ENCODE measurements around the gene DHRS12.

Gene DHRS12

DNA sequence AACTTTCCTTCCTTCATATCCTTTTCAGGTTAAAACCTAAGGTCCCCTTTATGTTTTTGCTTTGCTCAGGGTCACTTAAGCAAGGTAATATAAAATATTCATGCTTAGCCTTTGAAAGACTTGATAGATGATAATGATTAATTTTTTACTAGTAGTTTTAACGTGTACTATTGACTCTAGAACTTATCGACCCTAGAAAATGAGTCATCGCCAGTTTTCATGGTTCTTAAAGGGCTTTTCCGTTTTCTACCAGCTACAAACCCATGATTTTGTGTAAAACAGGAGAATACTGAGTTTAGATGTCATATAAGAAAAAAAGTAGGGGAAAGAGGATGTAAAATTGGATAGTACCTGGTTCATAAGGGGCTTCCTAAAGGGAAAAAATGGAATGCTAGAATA lies 75.7 kb downstream of the DHRS12 start:
- Mint-ChIP-seq H3K27me3 (no peaks in the 10 kb centered on the region), H3K9me3 (no peaks in the 10 kb centered on the region), H3K4me1 (ENCODE audit: low read depth) (peaks cover under 1% of the 10 kb centered on the region), H3K4me3 (no peak overlapping the region), H3K36me3 (ENCODE audit: low read depth) (peaks cover 19% of the 10 kb centered on the region), H3K27ac (no peak overlapping the region)

DNA sequence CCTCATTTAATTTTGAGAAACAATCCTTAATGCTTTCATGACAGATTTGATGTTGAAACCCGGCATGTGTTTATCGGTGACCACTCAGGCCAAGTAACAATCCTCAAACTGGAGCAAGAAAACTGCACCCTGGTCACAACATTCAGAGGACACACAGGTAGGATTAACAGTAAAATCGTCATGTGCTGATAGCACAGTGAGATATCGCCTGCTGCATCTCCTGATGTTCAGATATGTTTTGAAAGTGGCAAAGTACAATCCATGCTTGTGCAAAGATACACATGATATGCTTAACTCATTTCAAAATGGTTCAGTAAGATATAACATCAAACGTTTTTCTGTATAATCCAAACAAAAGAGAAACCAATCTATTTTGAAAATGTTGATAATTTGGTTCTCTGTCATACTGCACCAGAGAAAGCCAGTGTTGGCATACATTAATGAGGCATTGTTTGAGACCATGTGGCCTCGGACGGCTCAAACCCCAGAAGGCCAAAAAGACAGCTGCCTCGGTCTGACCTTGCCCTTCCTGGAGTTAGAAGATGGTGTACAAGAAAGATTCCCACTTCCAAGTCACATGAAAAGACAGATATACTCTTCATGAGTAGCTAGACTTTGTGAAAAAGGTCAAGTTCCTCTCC lies 76.2 kb downstream of the DHRS12 start:
- H3K36me3 Mint-ChIP-seq (ENCODE audit: low read depth) = peaks cover 19% of the 10 kb centered on the region

DNA sequence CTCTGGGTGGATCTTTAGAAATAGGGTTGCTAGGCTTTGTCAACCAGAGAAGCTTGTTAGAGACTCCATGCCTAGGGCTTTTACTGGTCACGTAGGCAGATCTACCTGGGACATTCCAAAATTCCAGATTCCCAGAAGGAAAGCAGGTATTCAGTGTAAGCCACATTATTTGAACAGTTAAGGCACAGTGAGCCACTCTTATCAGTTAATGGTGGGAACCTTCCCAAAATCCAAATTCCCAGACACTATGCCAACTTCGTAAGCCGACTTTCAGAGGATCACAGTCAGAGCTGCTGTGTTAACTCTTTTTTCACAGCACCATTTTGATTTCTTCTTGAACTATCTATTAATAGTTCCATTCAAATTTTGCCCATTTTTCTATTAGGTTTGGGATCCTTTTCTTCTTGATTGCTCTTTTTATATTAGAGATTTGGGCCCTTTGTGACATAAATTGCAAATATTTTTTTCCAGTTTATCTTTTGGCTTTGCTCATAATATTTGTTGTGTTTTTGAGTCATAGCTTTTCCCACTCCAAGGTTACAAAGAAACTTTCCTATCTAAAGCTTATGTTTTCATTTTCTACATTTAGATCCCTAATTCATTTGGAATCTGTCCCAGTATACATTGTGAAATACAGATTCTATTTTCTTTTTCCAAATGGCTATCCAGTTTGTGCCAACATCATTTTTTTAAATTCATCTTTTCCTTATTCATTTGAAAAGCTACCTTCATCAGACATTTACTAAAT lies 77.3 kb downstream of the DHRS12 start:
- Mint-ChIP-seq H3K27me3 (no peaks in the 10 kb centered on the region), H3K9me3 (no peaks in the 10 kb centered on the region), H3K4me1 (ENCODE audit: low read depth) (no peaks in the 10 kb centered on the region), H3K4me3 (no peak overlapping the region), H3K27ac (no peak overlapping the region), H3K36me3 (ENCODE audit: low read depth) (peaks cover 13% of the 10 kb centered on the region)

More for the DNA sequence above, 76.2 kb downstream of the DHRS12 start:
- no peaks in the 10 kb centered on the region for H3K9me3 Mint-ChIP-seq
- no peaks in the 10 kb centered on the region for H3K27me3 Mint-ChIP-seq
- no peak overlapping the region for H3K27ac Mint-ChIP-seq
- no peak overlapping the region for H3K4me3 Mint-ChIP-seq
- H3K4me1 Mint-ChIP-seq (ENCODE audit: low read depth) = no peaks in the 10 kb centered on the region

DNA sequence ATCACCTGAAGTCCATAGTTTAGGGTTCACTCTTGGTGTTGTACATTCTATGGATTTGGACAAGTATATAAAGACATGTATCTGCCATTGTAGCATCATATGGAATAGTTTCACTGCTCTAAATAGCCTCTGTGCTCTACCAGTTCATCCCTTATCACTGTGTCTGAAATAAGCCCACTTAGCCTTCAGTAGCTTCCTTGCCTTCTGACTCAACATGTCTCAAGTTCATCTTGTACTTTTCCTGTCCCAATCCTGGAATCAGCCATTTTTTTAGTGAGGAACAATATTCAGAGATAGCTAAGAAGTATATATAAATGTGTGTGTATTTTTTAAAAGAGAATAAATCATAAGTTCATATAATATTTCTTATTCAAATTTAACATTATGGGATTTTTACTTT lies 79.2 kb downstream of the DHRS12 start:
- no peaks in the 10 kb centered on the region for H3K9me3 Mint-ChIP-seq
- no peak overlapping the region for H3K4me3 Mint-ChIP-seq
- H3K27ac Mint-ChIP-seq = no peak overlapping the region
- H3K4me1 Mint-ChIP-seq (ENCODE audit: low read depth) = no peaks in the 10 kb centered on the region
- peaks cover 11% of the 10 kb centered on the region for H3K36me3 Mint-ChIP-seq (ENCODE audit: low read depth)
- H3K27me3 Mint-ChIP-seq = no peaks in the 10 kb centered on the region

DNA sequence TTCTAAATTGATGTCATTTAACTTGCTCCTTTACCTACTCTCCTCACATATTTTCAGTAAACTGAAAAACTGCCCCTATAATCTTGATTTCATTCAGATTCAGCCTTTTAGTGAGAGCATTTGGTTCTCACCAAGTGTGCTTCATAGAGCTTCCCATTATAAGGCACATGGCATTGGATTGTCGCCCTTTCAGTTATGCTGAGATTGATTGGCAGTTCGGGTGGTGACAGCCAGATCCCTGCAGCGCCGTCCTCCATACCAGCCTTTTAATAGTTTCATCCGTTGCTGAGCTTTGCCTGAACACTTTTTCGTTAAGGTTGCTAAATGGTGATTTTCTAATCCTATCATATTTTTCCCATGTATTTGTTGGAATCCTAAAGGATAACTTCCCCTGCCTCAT lies 80.4 kb downstream of the DHRS12 start:
- Mint-ChIP-seq H3K27ac (no peak overlapping the region), H3K36me3 (ENCODE audit: low read depth) (peaks cover 11% of the 10 kb centered on the region), H3K27me3 (no peaks in the 10 kb centered on the region), H3K4me3 (no peak overlapping the region), H3K4me1 (ENCODE audit: low read depth) (no peaks in the 10 kb centered on the region), H3K9me3 (no peaks in the 10 kb centered on the region)

DNA sequence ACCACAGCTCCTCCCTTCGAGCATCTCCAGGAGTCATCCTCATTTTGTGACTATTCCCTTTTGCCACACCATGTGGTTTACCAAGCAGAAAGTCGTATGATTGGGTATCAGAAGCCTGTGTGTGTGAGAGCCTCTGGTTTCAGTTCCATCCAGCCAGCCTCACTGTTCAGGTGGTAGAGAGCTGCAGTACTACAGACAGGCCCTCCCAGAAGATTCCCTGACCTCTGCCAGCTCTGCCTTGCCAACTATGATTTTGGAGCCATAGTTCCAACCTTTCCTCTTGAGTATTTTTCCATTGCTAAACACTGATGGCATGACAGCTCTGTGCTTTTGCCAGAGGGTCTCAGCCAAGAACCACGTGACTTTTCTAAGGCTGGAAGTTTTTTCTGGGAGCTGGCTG lies 82.5 kb downstream of the DHRS12 start:
- H3K4me3 Mint-ChIP-seq = no peak overlapping the region
- H3K4me1 Mint-ChIP-seq (ENCODE audit: low read depth) = no peaks in the 10 kb centered on the region
- peaks cover 11% of the 10 kb centered on the region for H3K36me3 Mint-ChIP-seq (ENCODE audit: low read depth)
- H3K9me3 Mint-ChIP-seq = no peaks in the 10 kb centered on the region
- H3K27me3 Mint-ChIP-seq = no peaks in the 10 kb centered on the region
- no peak overlapping the region for H3K27ac Mint-ChIP-seq

DNA sequence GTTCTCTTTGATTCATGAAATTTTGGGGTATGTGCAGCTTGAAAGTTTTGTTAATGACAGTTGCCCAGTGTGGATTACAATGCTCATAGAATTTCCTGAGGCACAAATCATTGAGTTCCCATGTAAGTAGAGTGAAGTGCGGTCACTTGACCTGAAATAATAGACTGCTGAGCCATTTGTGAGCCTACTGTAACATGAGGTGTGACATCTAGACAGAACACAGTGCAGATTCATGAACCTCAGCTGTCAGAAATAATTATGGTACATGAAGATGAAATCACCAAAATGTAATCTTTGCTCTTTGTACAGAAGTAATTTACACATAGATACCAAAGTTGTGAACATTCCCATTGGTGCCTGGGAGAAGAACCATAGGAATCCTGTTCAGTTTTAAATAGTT lies 84.6 kb downstream of the DHRS12 start:
- Mint-ChIP-seq H3K36me3 (ENCODE audit: low read depth) (peaks cover 9% of the 10 kb centered on the region), H3K9me3 (no peaks in the 10 kb centered on the region), H3K27ac (no peak overlapping the region), H3K4me1 (ENCODE audit: low read depth) (no peaks in the 10 kb centered on the region), H3K4me3 (no peak overlapping the region), H3K27me3 (no peaks in the 10 kb centered on the region)
